ENCODE results near the gene TFPI.

TFPI gene

GRCh38 chr2:187475499-187476248 lies 78.6 kb downstream of the TFPI start:
- no peaks in the 10 kb centered on the region for H3K79me2 ChIP-seq
- no peak overlapping the region for H3K4me3 ChIP-seq (ENCODE audit: low read depth, low read length)
- no peak overlapping the region for H3K27ac ChIP-seq
- H3K27me3 ChIP-seq (ENCODE audit: control insufficient read depth, insufficient read depth, low read length) = no peaks in the 10 kb centered on the region
- no peaks in the 10 kb centered on the region for H3K36me3 ChIP-seq (ENCODE audit: control insufficient read depth, insufficient read depth, low read length)
- H3K4me2 ChIP-seq (ENCODE audit: low read length) = no peak overlapping the region
- no peak overlapping the region for H3K9ac ChIP-seq
- no peak for TF ChIP-seq CTCF (IDR thresholded peaks at IDR 0.05)
- H2AFZ ChIP-seq = no peak overlapping the region
- H3K4me1 ChIP-seq = peaks cover 3% of the 10 kb centered on the region
- no peaks in the 10 kb centered on the region for H3K9me3 ChIP-seq (ENCODE audit: control insufficient read depth, low read length)

GRCh38 chr2:187470698-187471097 lies 83.5 kb downstream of the TFPI start:
- no peaks in the 10 kb centered on the region for H3K4me1 ChIP-seq
- no peak overlapping the region for H3K27ac ChIP-seq
- no peaks in the 10 kb centered on the region for H3K36me3 ChIP-seq (ENCODE audit: control insufficient read depth, insufficient read depth, low read length)
- no peak overlapping the region for H3K9ac ChIP-seq
- no peaks in the 10 kb centered on the region for H3K79me2 ChIP-seq
- peak overlapping the region; percentile 13 for H2AFZ ChIP-seq
- H3K4me2 ChIP-seq (ENCODE audit: low read length) = no peak overlapping the region
- H3K27me3 ChIP-seq (ENCODE audit: control insufficient read depth, insufficient read depth, low read length) = no peaks in the 10 kb centered on the region
- TF ChIP-seq CTCF (IDR thresholded peaks at IDR 0.05) = no peak
- no peak overlapping the region for H3K4me3 ChIP-seq (ENCODE audit: low read depth, low read length)
- no peaks in the 10 kb centered on the region for H3K9me3 ChIP-seq (ENCODE audit: control insufficient read depth, low read length)

GRCh38 chr2:187469538-187469937 lies 84.7 kb downstream of the TFPI start:
- H3K27ac ChIP-seq = no peak overlapping the region
- H3K27me3 ChIP-seq (ENCODE audit: control insufficient read depth, insufficient read depth, low read length) = no peaks in the 10 kb centered on the region
- H3K79me2 ChIP-seq = no peaks in the 10 kb centered on the region
- no peaks in the 10 kb centered on the region for H3K9me3 ChIP-seq (ENCODE audit: control insufficient read depth, low read length)
- H3K36me3 ChIP-seq (ENCODE audit: control insufficient read depth, insufficient read depth, low read length) = no peaks in the 10 kb centered on the region
- TF ChIP-seq CTCF (IDR thresholded peaks at IDR 0.05) = no peak
- no peaks in the 10 kb centered on the region for H3K4me1 ChIP-seq
- H2AFZ ChIP-seq = no peak overlapping the region
- no peak overlapping the region for H3K9ac ChIP-seq
- H3K4me2 ChIP-seq (ENCODE audit: low read length) = no peak overlapping the region
- no peak overlapping the region for H3K4me3 ChIP-seq (ENCODE audit: low read depth, low read length)

GRCh38 chr2:187468262-187468661 lies 86.0 kb downstream of the TFPI start:
- Histone ChIP-seq H3K79me2 (no peaks in the 10 kb centered on the region), H2AFZ (no peak overlapping the region), H3K4me3 (ENCODE audit: low read depth, low read length) (no peak overlapping the region), H3K36me3 (ENCODE audit: control insufficient read depth, insufficient read depth, low read length) (no peaks in the 10 kb centered on the region), H3K9ac (no peak overlapping the region), H3K4me1 (no peaks in the 10 kb centered on the region), H3K27ac (no peak overlapping the region), H3K27me3 (ENCODE audit: control insufficient read depth, insufficient read depth, low read length) (no peaks in the 10 kb centered on the region), H3K9me3 (ENCODE audit: control insufficient read depth, low read length) (no peaks in the 10 kb centered on the region), H3K4me2 (ENCODE audit: low read length) (peak overlapping the region; percentile 54)
- no peak for TF ChIP-seq CTCF (IDR thresholded peaks at IDR 0.05)
